GM12892 (cell line): ENCODE data around the gene SPTLC2.
"Not testable (repeated sequence)": the region's sequence is repeated elsewhere in the genome, so short reads cannot be mapped to it uniquely, and the experiment has no call there.

Experiments
- DNase-seq: peaks from one replicate; pipeline ENCODE4 v3.0.0; 2011; ENCODE audit not compliant: insufficient read length
- FAIRE-seq: peaks from 2 replicates; lab custom pipeline; 2011; peaks lifted over from hg19 to GRCh38; lab: Jason Lieb, UNC
- POLR2A ChIP-seq: IDR thresholded peaks from 2 replicates; pipeline ENCODE4 v1.6.1; 2011; ENCODE audit warnings: low read depth, low read length, control low read depth
- POLR2AphosphoS5 ChIP-seq: IDR thresholded peaks from 2 replicates; pipeline ENCODE4 v1.6.1; 2011; ENCODE audit warnings: low read depth, low read length, control low read depth
- TAF1 ChIP-seq: IDR thresholded peaks from 2 replicates; pipeline ENCODE4 v1.6.1; 2011; ENCODE audit warnings: low read depth, mild to moderate bottlenecking, control low read depth, low read length, borderline replicate concordance

The SPTLC2 gene

GRCh38 chr14:77561881-77562280 lies 54.6 kb downstream of the SPTLC2 start:
- DNase-seq (no peak), FAIRE-seq (no peak)
- no peak for TF ChIP-seq TAF1
- TF ChIP-seq POLR2A, result no peak
- no peak for TF ChIP-seq POLR2AphosphoS5

- TF ChIP-seq TAF1, result no peak
- no peak for TF ChIP-seq POLR2AphosphoS5
- no peak for TF ChIP-seq POLR2A
- FAIRE-seq (no peak), DNase-seq (no peak)
Measured at GRCh38 chr14:77559381-77559780, 57.1 kb downstream of the SPTLC2 start.

- FAIRE-seq (no peak), DNase-seq (no peak)
- TF ChIP-seq POLR2AphosphoS5 (no peak), POLR2A (no peak), TAF1 (no peak)
Measured at GRCh38 chr14:77557391-77557790, 59.0 kb downstream of the SPTLC2 start.

- DNase-seq, result no peak
- no peak for FAIRE-seq
- no peak for TF ChIP-seq POLR2A
- TF ChIP-seq TAF1, result no peak
- no peak for TF ChIP-seq POLR2AphosphoS5
Measured at GRCh38 chr14:77556946-77557345, 59.5 kb downstream of the SPTLC2 start.

- DNase-seq (no peak), FAIRE-seq (no peak)
- TF ChIP-seq POLR2A (no peak), POLR2AphosphoS5 (no peak), TAF1 (no peak)
Measured at GRCh38 chr14:77554816-77555599, 61.4 kb downstream of the SPTLC2 start.

- TF ChIP-seq POLR2A (no peak), POLR2AphosphoS5 (no peak), TAF1 (no peak)
- no peak for FAIRE-seq
- DNase-seq, result no peak
Measured at GRCh38 chr14:77554207-77554606, 62.2 kb downstream of the SPTLC2 start.

GRCh38 chr14:77549451-77549850 lies 67.0 kb downstream of the SPTLC2 start:
- DNase-seq, result no peak
- no peak for TF ChIP-seq POLR2A
- no peak for TF ChIP-seq TAF1
- TF ChIP-seq POLR2AphosphoS5, result no peak
- FAIRE-seq, result no peak

- no peak for TF ChIP-seq POLR2A
- TF ChIP-seq TAF1, result no peak
- no peak for TF ChIP-seq POLR2AphosphoS5
- DNase-seq (no peak), FAIRE-seq (no peak)
Measured at GRCh38 chr14:77547512-77548180, 68.8 kb downstream of the SPTLC2 start.

- not testable (repeated sequence) for FAIRE-seq, DNase-seq
Measured at GRCh38 chr14:77545171-77545570, 71.3 kb downstream of the SPTLC2 start.

GRCh38 chr14:77544571-77544970 lies 71.9 kb downstream of the SPTLC2 start:
- no peak for FAIRE-seq

GRCh38 chr14:77543637-77544334 lies 72.7 kb downstream of the SPTLC2 start:
- FAIRE-seq, result no peak
- TF ChIP-seq POLR2A, result no peak
- TF ChIP-seq POLR2AphosphoS5, result no peak
- TF ChIP-seq TAF1, result no peak
- DNase-seq, result no peak

More at GRCh38 chr14:77544571-77544970, 71.9 kb downstream of the SPTLC2 start:
- TF ChIP-seq POLR2AphosphoS5, result no peak
- TF ChIP-seq TAF1, result no peak
- TF ChIP-seq POLR2A, result no peak
- DNase-seq, result no peak

GRCh38 chr14:77543240-77543551 lies 73.2 kb downstream of the SPTLC2 start:
- FAIRE-seq (no peak), DNase-seq (no peak)
- no peak for TF ChIP-seq POLR2AphosphoS5
- no peak for TF ChIP-seq TAF1
- TF ChIP-seq POLR2A, result no peak
